WTC11 (cell line): ENCODE data around the gene SUPV3L1. TPM values are rescaled to one million over a fixed set of nuclear protein-coding genes. Genes with fewer than 3 reads are reported as not detected.

Source experiments
- ATAC-seq: fragments of 200-7000 bp; cut with Tn5 transposase; 2 replicates; pipeline ENCODE4 v1.10.0; 2021; ENCODE audit warnings: mild to moderate bottlenecking, moderate library complexity
- CTCF ChIA-PET: fragments of 300-600 bp; sonication (Branson Sonifier 250); formaldehyde crosslinking; loops from one replicate; lab custom pipeline; 2021; ENCODE audit warnings: antibody characterized with exemption; lab: Charles Lee
- POLR2A ChIA-PET: fragments of 350-600 bp; sonication (Branson Sonifier 250); formaldehyde crosslinking; loops from one replicate; lab custom pipeline; 2021; ENCODE audit warnings: antibody characterized with exemption; lab: Charles Lee
- DNase-seq: peaks from one replicate; pipeline ENCODE4 v3.0.0; 2021; ENCODE audit warnings: low spot score
- H3K27ac Mint-ChIP-seq: 2 replicates; pipeline ENCODE4 v1.8.0; 2021; ENCODE audit warnings: mixed read lengths
- H3K27me3 Mint-ChIP-seq: 2 replicates; pipeline ENCODE4 v1.8.0; 2021; ENCODE audit warnings: low read depth, mild to moderate bottlenecking, moderate library complexity, mixed read lengths
- H3K36me3 Mint-ChIP-seq: 2 replicates; pipeline ENCODE4 v1.8.0; 2021; ENCODE audit warnings: mixed read lengths
- H3K4me1 Mint-ChIP-seq: 2 replicates; pipeline ENCODE4 v1.8.0; 2022; ENCODE audit warnings: mixed read lengths
- H3K4me3 Mint-ChIP-seq: 2 replicates; pipeline ENCODE4 v1.8.0; 2021; ENCODE audit warnings: mild to moderate bottlenecking, moderate library complexity, mixed read lengths
- H3K9me3 Mint-ChIP-seq: 2 replicates; pipeline ENCODE4 v1.8.0; 2021; ENCODE audit warnings: mixed read lengths
- EMX1 ChIP-seq: fragments of 250-450 bp; sonication (Bioruptor Pico); IDR thresholded peaks from 2 replicates; pipeline ENCODE4 v1.8.0; 2021; ENCODE audit warnings: mild to moderate bottlenecking
- FOXJ3 ChIP-seq: sonication (generic); formaldehyde crosslinking; IDR thresholded peaks from 2 replicates; pipeline ENCODE4 v1.9.0; 2021; ENCODE audit warnings: missing genetic modification reagents, mild to moderate bottlenecking, borderline replicate concordance
- FOXP1 ChIP-seq: sonication (generic); formaldehyde crosslinking; IDR thresholded peaks from 2 replicates; pipeline ENCODE4 v1.8.0; 2022; ENCODE audit warnings: missing genetic modification reagents, mild to moderate bottlenecking, moderate library complexity, borderline replicate concordance
- GRHL2 ChIP-seq: fragments of 250-450 bp; sonication (Bioruptor Pico); IDR thresholded peaks from 2 replicates; pipeline ENCODE4 v1.8.0; 2022; ENCODE audit warnings: mild to moderate bottlenecking, moderate library complexity; ENCODE audit not compliant: insufficient replicate concordance, severe bottlenecking
- KAT7 ChIP-seq: sonication (generic); formaldehyde crosslinking; IDR thresholded peaks from 2 replicates; pipeline ENCODE4 v1.8.1; 2023; ENCODE audit warnings: missing genetic modification reagents, mild to moderate bottlenecking, borderline replicate concordance
- RELA ChIP-seq: sonication (generic); formaldehyde crosslinking; IDR thresholded peaks from 2 replicates; pipeline ENCODE4 v1.8.1; 2022; ENCODE audit warnings: missing genetic modification reagents, mild to moderate bottlenecking, borderline replicate concordance
- TCF7 ChIP-seq: sonication (generic); formaldehyde crosslinking; IDR thresholded peaks from 2 replicates; pipeline ENCODE4 v1.8.0; 2022; ENCODE audit warnings: mild to moderate bottlenecking, low read depth, missing genetic modification reagents, moderate library complexity
- ZNF121 ChIP-seq: sonication (generic); formaldehyde crosslinking; IDR thresholded peaks from 2 replicates; pipeline ENCODE4 v1.8.0; 2023; ENCODE audit warnings: missing genetic modification reagents
- ZNF263 ChIP-seq: sonication (generic); formaldehyde crosslinking; IDR thresholded peaks from 2 replicates; pipeline ENCODE4 v1.8.1; 2022; ENCODE audit warnings: low read depth, mild to moderate bottlenecking, moderate library complexity, missing genetic modification reagents
- ZNF423 ChIP-seq: fragments of 250-450 bp; sonication (Bioruptor Pico); IDR thresholded peaks from 2 replicates; pipeline ENCODE4 v2.1.2; 2022; ENCODE audit warnings: mild to moderate bottlenecking, moderate library complexity
- total RNA-seq: library from RNA; stranded (reverse); gene quantifications from 3 replicates; pipeline ENCODE4 v1.2.3, GENCODE V29; 2021
- TF ChIP-seq, protein P1 (sequence below): sonication (generic); formaldehyde crosslinking; IDR thresholded peaks from 2 replicates; pipeline ENCODE4 v1.8.0; 2022; ENCODE audit warnings: mild to moderate bottlenecking, missing genetic modification reagents
- TF ChIP-seq, protein P2 (sequence below): fragments of 250-450 bp; sonication (Bioruptor Pico); IDR thresholded peaks from 2 replicates; pipeline ENCODE4 v1.9.0; 2021; ENCODE audit warnings: mild to moderate bottlenecking
- TF ChIP-seq, protein P3 (sequence below): sonication (generic); formaldehyde crosslinking; IDR thresholded peaks from 2 replicates; pipeline ENCODE4 v1.8.1; 2022; ENCODE audit warnings: low read depth, mild to moderate bottlenecking, moderate library complexity, missing genetic modification reagents, borderline replicate concordance
- TF ChIP-seq, protein P4 (sequence below): sonication (generic); formaldehyde crosslinking; conservative IDR thresholded peaks from 2 replicates; pipeline ENCODE4 v1.8.1; 2023; ENCODE audit warnings: mild to moderate bottlenecking, low read depth, missing genetic modification reagents, moderate library complexity
- TF ChIP-seq, protein P5 (sequence below): sonication (generic); formaldehyde crosslinking; conservative IDR thresholded peaks from 2 replicates; pipeline ENCODE4 v1.8.1; 2022; ENCODE audit warnings: mild to moderate bottlenecking, missing genetic modification reagents
- TF ChIP-seq, protein P6 (sequence below): sonication (generic); formaldehyde crosslinking; IDR thresholded peaks from 2 replicates; pipeline ENCODE4 v1.8.1; 2023; ENCODE audit warnings: mild to moderate bottlenecking, moderate library complexity, missing genetic modification reagents
- TF ChIP-seq, protein P7 (sequence below): sonication (generic); formaldehyde crosslinking; IDR thresholded peaks from 2 replicates; pipeline ENCODE4 v1.8.1; 2022; ENCODE audit warnings: mild to moderate bottlenecking, missing genetic modification reagents, moderate library complexity, borderline replicate concordance

The SUPV3L1 gene
- total RNA-seq, 1 experiment from 2014 or later: 41.2 TPM

DNA sequence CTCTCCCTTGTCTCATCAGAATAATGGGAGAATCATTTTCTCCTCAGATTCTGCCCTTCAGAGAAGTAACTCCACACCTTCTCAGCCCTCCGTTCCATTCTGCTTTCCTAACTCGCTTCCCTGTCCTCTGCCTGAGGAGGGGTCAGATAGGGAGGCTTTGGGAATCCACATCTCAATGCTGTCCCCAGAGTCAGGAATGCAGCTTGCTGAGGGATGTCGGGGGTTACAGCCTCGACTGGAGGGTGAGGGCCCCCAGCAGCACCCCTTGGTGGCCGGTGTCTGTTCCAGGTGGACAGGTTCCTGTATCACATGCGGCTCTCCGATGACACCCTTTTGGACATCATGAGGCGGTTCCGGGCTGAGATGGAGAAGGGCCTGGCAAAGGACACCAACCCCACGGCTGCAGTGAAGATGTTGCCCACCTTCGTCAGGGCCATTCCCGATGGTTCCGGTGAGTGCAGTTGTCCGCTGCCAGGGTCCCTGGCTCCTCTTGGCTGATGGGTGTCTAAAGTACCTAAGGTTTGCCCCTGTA is 47.0 kb downstream of the SUPV3L1 start:
- no peaks in the 10 kb centered on the region for H3K36me3 Mint-ChIP-seq
- peak; percentile 50 for ATAC-seq
- no peaks in the 10 kb centered on the region for H3K27me3 Mint-ChIP-seq
- ChIA-PET CTCF (interaction anchor here (0.7 to 1.5 kb wide), 4 partner anchors 163 to 186 kb away, joined by 3 to 4 read pairs (median 3); no protein-coding TSS in a partner anchor), POLR2A (interaction anchor here (0.6 kb wide), 1 partner anchor 165 kb away, joined by 3 read pairs; no protein-coding TSS in a partner anchor)
- H3K9me3 Mint-ChIP-seq: no peaks in the 10 kb centered on the region
- H3K27ac Mint-ChIP-seq: no peak overlapping the region
- TF ChIP-seq, protein P1, sequence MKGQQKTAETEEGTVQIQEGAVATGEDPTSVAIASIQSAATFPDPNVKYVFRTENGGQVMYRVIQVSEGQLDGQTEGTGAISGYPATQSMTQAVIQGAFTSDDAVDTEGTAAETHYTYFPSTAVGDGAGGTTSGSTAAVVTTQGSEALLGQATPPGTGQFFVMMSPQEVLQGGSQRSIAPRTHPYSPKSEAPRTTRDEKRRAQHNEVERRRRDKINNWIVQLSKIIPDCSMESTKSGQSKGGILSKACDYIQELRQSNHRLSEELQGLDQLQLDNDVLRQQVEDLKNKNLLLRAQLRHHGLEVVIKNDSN: no peak
- TF ChIP-seq TCF7 (no peak), GRHL2 (CRISPR knock-in tag) (no peak), KAT7 (no peak), EMX1 (no peak), ZNF263 (no peak), FOXJ3 (CRISPR knock-in tag) (no peak), FOXP1 (CRISPR knock-in tag) (no peak), RELA (CRISPR knock-in tag) (no peak), ZNF121 (CRISPR knock-in tag) (no peak), ZNF423 (CRISPR knock-in tag) (no peak)
- TF ChIP-seq, protein P2, sequence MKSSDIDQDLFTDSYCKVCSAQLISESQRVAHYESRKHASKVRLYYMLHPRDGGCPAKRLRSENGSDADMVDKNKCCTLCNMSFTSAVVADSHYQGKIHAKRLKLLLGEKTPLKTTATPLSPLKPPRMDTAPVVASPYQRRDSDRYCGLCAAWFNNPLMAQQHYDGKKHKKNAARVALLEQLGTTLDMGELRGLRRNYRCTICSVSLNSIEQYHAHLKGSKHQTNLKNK (CRISPR knock-in tag): no peak
- TF ChIP-seq, protein P3, sequence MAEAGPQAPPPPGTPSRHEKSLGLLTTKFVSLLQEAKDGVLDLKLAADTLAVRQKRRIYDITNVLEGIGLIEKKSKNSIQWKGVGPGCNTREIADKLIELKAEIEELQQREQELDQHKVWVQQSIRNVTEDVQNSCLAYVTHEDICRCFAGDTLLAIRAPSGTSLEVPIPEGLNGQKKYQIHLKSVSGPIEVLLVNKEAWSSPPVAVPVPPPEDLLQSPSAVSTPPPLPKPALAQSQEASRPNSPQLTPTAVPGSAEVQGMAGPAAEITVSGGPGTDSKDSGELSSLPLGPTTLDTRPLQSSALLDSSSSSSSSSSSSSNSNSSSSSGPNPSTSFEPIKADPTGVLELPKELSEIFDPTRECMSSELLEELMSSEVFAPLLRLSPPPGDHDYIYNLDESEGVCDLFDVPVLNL (CRISPR knock-in tag): no peak
- TF ChIP-seq, protein P4, sequence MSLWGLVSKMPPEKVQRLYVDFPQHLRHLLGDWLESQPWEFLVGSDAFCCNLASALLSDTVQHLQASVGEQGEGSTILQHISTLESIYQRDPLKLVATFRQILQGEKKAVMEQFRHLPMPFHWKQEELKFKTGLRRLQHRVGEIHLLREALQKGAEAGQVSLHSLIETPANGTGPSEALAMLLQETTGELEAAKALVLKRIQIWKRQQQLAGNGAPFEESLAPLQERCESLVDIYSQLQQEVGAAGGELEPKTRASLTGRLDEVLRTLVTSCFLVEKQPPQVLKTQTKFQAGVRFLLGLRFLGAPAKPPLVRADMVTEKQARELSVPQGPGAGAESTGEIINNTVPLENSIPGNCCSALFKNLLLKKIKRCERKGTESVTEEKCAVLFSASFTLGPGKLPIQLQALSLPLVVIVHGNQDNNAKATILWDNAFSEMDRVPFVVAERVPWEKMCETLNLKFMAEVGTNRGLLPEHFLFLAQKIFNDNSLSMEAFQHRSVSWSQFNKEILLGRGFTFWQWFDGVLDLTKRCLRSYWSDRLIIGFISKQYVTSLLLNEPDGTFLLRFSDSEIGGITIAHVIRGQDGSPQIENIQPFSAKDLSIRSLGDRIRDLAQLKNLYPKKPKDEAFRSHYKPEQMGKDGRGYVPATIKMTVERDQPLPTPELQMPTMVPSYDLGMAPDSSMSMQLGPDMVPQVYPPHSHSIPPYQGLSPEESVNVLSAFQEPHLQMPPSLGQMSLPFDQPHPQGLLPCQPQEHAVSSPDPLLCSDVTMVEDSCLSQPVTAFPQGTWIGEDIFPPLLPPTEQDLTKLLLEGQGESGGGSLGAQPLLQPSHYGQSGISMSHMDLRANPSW (CRISPR knock-in tag): no peak
- TF ChIP-seq, protein P5, sequence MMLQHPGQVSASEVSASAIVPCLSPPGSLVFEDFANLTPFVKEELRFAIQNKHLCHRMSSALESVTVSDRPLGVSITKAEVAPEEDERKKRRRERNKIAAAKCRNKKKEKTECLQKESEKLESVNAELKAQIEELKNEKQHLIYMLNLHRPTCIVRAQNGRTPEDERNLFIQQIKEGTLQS (CRISPR knock-in tag): no peak
- TF ChIP-seq, protein P6, sequence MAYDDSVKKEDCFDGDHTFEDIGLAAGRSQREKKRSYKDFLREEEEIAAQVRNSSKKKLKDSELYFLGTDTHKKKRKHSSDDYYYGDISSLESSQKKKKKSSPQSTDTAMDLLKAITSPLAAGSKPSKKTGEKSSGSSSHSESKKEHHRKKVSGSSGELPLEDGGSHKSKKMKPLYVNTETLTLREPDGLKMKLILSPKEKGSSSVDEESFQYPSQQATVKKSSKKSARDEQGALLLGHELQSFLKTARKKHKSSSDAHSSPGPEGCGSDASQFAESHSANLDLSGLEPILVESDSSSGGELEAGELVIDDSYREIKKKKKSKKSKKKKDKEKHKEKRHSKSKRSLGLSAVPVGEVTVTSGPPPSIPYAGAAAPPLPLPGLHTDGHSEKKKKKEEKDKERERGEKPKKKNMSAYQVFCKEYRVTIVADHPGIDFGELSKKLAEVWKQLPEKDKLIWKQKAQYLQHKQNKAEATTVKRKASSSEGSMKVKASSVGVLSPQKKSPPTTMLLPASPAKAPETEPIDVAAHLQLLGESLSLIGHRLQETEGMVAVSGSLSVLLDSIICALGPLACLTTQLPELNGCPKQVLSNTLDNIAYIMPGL (CRISPR knock-in tag): no peak
- TF ChIP-seq, protein P7, sequence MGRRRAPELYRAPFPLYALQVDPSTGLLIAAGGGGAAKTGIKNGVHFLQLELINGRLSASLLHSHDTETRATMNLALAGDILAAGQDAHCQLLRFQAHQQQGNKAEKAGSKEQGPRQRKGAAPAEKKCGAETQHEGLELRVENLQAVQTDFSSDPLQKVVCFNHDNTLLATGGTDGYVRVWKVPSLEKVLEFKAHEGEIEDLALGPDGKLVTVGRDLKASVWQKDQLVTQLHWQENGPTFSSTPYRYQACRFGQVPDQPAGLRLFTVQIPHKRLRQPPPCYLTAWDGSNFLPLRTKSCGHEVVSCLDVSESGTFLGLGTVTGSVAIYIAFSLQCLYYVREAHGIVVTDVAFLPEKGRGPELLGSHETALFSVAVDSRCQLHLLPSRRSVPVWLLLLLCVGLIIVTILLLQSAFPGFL: no peak
- no peak for DNase-seq
- H3K4me3 Mint-ChIP-seq: no peak overlapping the region
- H3K4me1 Mint-ChIP-seq: peaks cover 15% of the 10 kb centered on the region
